Mucosa of gallbladder (tissue), 1 donor: ENCODE results near the gene OR6C76. TPM values are rescaled to one million over a fixed set of nuclear protein-coding genes. Genes with fewer than 3 reads are reported as not detected.
"Not testable (repeated sequence)": the region's sequence is repeated elsewhere in the genome, so short reads cannot be mapped to it uniquely, and the experiment has no call there.

Experiments
- DNase-seq: peaks from one replicate; pipeline ENCODE4 v3.0.0-alpha.2; 2020; ENCODE audit warnings: low spot score
- total RNA-seq: library from RNA; stranded (reverse); gene quantifications from one replicate; pipeline ENCODE4 v1.2.1, GENCODE V29; 2021
- donor health status: DM: no; HTN: no; CAD: no.

OR6C76 gene
- total RNA-seq: not detected

- DNase-seq: no peak
Observed at GRCh38 chr12:55425954-55426353, at the start of gene OR6C76. TSS of gene OR6C76 (plus strand) at chr12:55426254. CDS start at chr12:55426254, 0 bp downstream.

DNA sequence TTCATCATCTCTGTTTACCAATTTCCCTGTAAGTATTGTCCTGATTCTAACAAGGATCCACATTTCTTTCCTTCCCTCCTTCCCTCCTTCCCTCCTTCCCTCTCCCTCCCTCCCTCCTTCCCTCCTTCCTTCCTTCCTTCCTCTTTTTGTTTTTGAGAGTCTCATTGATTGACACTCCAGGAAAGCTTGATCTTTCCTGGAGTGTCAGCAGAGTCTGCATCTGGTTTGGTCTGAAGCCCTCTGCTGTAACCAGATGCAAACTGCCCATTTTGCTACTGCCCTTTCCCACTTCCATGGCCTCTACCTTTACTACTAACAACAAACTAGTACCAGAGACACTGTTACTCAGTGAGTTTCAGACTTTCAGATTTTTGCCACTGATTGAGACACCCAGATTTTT is 40.2 kb upstream of the OR6C76 start:
- no peak for DNase-seq

DNA sequence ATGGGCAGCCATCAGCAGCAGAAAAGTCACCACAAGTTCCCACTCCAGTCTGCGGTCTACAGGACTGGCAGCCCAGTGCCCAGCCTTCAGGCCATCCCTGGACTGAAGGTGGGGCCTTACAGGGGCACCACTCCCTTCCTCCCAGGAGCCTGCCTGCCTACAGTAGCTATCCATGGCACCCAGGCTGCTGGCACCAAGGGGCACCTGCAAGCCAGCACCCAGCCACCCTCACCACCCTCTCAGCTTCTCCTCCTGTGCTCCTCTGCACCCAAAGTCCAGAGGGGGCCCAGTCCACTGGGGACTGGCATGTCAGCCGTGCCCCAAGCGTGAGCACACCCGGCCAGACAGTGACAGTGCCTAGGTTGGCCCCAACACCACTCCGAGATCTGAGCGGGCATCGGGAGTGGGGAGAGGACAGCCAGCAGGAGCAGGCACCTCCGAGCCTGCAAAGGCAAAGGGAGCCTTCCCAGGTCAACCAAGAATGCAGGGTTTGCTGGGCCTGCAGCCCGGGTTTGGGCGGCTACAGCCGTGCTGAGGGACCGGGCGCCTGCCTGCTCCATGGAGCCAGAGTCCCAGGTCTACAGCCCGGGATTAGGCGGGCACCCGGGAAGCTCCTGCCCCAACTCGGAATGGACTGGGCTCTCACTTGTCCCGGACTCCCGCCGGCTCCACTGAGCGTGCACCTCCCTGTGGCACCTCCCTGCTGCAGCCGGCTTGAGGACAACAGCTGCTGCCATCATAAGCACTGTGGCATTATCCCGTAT is 33.8 kb upstream of the OR6C76 start:
- no peak for DNase-seq

GRCh38 chr12:55396326-55396725 is 29.7 kb upstream of the OR6C76 start:
- DNase-seq: no peak

DNA sequence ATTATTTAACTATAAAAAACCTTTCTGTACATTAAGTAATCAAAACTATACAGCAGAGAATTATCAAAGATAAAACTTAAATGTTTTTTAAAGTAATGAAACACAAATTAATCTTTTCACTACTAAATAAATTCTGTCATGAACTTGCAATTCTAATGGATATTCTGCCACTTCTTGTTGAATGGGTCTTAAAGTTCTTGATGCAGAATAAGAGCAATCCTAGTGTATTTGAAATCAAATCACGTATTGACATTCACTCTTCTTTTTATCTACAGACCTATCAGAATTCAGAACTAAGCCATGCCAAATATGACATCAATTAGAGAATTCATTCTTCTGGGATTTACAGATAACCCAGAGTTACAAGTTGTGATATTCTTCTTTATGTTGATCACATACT is 25.8 kb upstream of the OR6C76 start, which contains the start of gene OR6C65:
TSS of gene OR6C65 (plus strand) at position 301 of the 400 bp plus-strand sequence. CDS start at position 301, 0 bp downstream.
- no peak for DNase-seq

DNA sequence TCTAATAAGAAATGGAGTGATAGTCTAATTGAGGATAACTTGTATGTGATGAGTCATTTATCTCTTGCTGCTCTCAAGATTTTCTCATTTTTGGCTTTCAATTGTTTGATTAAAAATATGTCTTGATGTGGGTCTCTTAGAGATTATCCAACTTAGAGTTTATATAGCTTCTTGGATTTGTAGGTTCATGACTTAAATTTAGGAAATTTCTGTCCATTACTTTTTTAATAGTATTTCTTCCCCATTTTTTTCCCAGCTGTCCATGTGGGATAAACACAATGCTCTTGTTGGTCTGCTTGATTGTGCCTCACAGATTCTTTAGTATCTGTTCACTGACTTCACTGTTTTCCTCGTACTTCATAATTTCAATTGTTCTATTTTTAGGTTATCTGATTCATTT is 18.2 kb upstream of the OR6C76 start:
- DNase-seq: no peak

GRCh38 chr12:55409133-55409532 is 16.9 kb upstream of the OR6C76 start:
- DNase-seq: not testable (repeated sequence)

- not testable (repeated sequence) for DNase-seq
Observed at GRCh38 chr12:55412138-55412537, 13.9 kb upstream of the OR6C76 start.

DNA sequence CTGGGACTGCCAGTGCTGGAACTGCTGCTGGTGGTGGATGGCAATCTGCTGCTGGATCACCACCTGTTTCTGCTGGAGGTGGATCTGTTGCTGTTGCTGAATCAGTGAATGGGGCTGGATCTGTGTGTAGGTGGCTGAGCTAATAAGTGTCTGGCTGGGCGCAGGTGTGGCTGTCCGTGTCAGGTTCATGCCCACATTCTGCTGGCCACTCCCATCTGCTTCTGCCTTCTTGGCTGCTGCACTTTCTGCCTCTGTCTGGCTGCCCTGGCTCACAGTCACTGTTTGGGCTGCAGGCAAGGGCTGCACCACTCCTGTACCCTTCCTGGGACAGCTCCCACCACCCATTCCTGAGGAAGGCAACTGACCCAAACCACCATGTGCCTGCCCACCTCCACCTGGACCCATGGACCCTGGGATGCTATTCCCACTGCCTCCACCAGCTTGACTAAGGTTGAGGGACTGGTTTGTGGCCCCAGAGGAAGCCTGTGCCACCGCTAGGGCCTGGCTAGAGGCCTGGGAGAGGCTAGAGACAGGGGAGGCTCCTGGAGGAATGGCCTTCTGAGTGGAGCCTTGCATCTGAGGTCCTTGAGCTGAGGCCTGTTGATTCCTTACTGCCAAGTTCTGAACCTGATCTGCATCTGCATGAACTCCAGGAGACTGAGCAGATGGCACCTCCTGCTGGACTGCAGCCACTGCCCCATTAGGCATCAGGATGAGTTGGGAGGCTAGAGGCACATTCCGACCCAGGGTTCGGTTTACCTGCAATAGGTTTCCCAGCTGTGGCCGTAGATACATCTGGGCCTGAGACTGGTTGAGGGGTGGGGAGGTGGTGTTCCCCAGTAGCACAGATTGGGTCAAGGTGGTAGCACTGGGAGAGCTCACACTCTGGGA is 12.3 kb upstream of the OR6C76 start:
- DNase-seq: not testable (repeated sequence)

GRCh38 chr12:55414396-55414823 is 11.6 kb upstream of the OR6C76 start:
- DNase-seq: not testable (repeated sequence)

DNA sequence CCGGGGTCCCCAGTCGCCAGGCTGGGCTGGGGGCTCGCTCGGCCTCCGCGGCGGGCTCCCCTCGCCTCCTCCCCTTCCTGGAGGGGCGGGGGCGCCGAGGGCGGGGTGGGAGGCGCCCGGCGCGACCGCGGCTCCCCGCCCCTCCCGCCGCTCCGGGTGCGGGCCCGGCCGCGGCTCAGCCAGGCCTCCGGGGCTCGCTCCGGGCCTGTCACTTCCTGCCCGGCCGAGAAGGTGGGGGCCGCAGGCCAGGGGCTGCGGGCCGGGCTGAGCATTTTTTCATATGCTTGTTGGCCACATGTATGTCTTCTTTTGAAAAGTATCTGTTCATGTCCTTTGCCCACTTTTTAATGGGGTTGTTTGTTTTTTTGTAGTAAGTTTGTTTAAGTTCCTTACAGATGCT is 11.2 kb upstream of the OR6C76 start:
- not testable (repeated sequence) for DNase-seq

DNA sequence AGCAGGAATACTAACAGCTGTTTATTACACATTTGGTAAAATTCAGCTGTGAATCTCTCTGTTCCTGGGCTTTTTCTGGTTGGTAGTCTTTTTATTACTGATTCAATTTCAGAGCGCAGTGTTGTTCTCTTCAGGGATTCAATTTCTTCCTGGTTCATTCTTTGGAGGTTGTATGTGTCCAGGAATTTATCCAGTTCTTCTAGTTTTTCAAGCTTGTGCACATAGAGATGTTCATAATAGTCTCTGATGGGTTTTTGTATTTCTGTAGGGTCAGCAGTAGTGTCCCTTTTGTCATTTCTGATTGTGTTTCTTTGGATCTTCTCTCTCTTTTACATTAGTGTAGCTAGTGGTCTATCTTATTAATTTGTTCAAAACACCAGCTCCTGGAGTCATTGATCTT is 9.1 kb upstream of the OR6C76 start:
- no peak for DNase-seq

DNA sequence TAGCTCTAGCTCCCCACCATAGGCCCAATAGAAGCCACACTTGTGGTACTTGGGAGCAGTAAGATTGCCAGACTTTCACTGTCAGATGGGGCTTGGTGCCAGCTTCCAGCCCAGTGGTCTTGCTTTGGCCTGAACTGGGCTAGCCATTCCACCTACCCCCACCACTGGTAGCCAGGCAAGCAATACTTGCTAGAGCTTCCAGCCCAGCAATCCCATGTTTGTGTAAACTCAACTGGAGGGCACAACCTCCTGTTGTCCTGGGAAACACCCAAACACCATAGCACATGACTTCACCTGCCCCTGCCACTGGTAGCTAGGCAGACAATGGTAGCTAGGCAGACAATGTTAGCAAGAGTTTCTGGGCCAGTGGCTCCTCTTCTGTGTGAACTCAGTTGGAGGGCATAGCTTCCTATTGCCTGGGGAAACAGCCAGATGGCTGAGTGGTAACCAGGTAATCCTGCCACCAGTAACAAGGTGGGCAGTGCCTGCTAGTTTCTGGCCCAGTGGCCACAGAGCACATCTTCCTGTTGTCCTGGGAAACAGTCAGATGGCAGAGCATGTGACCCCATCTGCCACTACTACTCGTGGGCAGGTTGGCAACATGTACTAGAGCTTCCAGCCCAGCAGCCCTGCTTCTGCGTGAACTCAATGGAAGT is 5.6 kb upstream of the OR6C76 start:
- DNase-seq: no peak

GRCh38 chr12:55428331-55429243 is 2.5 kb downstream of the OR6C76 start:
- DNase-seq: no peak

GRCh38 chr12:55441233-55441632 is 15.2 kb downstream of the OR6C76 start:
- DNase-seq: not testable (repeated sequence)

DNA sequence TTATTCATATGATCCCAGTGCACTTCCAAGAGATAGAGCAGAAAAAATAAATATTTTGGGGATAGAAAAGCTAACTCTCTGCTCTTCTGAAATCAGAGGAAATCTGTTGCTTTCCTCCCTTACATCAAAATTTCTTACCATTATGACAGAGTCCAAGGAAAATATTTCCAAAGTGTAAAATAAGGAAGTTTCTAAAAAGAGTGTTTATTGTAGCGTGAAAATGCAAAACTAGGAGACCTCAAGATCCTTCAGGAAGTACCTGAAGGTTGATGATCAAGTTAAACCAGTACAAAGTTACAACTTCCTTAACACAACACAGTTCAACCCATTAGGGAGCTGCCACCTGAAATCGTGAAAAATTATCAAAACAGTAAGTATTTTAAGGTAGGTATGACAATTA is 17.7 kb downstream of the OR6C76 start, which contains the start of gene OR6C2:
TSS of gene OR6C2 (plus strand) at position 301 of the 400 bp plus-strand sequence. CDS start 8,138 bp downstream, outside the sequence.
- DNase-seq: no peak

DNA sequence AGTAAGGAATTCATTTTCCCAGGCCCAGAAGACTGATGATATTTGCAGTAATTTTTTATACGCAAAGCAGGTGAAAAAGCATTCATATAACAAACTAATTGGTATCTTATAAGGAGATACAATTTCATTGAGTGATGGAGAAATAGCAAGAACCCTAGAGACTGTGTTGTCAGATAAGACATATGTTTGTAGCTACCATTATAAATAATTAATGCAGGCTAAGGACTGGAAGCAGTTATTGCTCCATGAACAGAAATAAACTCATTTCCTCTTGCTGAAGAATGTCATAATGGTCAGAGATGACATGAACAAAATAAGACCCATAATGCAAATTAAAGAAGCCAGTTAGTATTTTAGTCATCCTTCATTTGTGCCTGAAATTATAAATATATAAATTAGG is 19.3 kb downstream of the OR6C76 start:
- no peak for DNase-seq

GRCh38 chr12:55446326-55446725 is 20.3 kb downstream of the OR6C76 start:
- DNase-seq: no peak

GRCh38 chr12:55448825-55449224 is 22.8 kb downstream of the OR6C76 start:
- no peak for DNase-seq

- not testable (repeated sequence) for DNase-seq
Observed at GRCh38 chr12:55464926-55465325, 38.9 kb downstream of the OR6C76 start.

GRCh38 chr12:55467836-55468235 is 41.8 kb downstream of the OR6C76 start:
- DNase-seq: no peak
